Endothelial cell of umbilical vein (primary cell): ENCODE measurements around the gene ATP6V0A4.

Source experiments
- CTCF ChIP-seq, 2 donors: IDR thresholded peaks; 1 replicate in 1 of 2; 2 replicates in 1 of 2; pipeline ENCODE4 v1.5.1; 2011; ENCODE audit warnings: low read length in 2 of 2, mild to moderate bottlenecking in 2 of 2, moderate library complexity in 2 of 2, control low read depth in 1 of 2, inconsistent platforms in 1 of 2, low read depth in 1 of 2; ENCODE audit not compliant: insufficient read depth in 1 of 2; ENCODE audit errors: extremely low read depth in 1 of 2
- EZH2 ChIP-seq: IDR thresholded peaks from 2 replicates; pipeline ENCODE4 v1.6.1; 2012; ENCODE audit warnings: borderline replicate concordance, low read depth, mild to moderate bottlenecking, moderate library complexity, low read length, inconsistent platforms; ENCODE audit not compliant: severe bottlenecking
- JUN ChIP-seq: IDR thresholded peaks from 2 replicates; pipeline ENCODE4 v1.6.1; 2011; ENCODE audit warnings: borderline replicate concordance, low read depth; ENCODE audit not compliant: insufficient read length, insufficient read depth
- MAX ChIP-seq: IDR thresholded peaks from 2 replicates; pipeline ENCODE4 v1.6.1; 2011; ENCODE audit not compliant: insufficient read depth, insufficient read length
- POLR2A ChIP-seq: IDR thresholded peaks from 2 replicates; pipeline ENCODE4 v1.6.1; 2012; ENCODE audit warnings: low read depth, mild to moderate bottlenecking, control low read depth, low read length
- POLR2AphosphoS5 ChIP-seq: IDR thresholded peaks from 2 replicates; pipeline ENCODE4 v1.6.1; 2012; ENCODE audit warnings: low read depth, mild to moderate bottlenecking, control low read depth, low read length, moderate library complexity; ENCODE audit not compliant: insufficient read depth

GRCh38 chr7:138746073-138746472, 51.9 kb downstream of the ATP6V0A4 start:
- TF ChIP-seq MAX (no peak), CTCF (IDR thresholded peaks at IDR 0.05; ENCODE audit: extremely low read depth in 1 of 2, insufficient read depth in 1 of 2, low read depth in 1 of 2, low read length in 2 of 2) (no peak), EZH2 (no peak), JUN (no peak), POLR2A (no peak), POLR2AphosphoS5 (no peak)
